Measurements from ENCODE around the gene PTPRR.

PTPRR gene, protein sequence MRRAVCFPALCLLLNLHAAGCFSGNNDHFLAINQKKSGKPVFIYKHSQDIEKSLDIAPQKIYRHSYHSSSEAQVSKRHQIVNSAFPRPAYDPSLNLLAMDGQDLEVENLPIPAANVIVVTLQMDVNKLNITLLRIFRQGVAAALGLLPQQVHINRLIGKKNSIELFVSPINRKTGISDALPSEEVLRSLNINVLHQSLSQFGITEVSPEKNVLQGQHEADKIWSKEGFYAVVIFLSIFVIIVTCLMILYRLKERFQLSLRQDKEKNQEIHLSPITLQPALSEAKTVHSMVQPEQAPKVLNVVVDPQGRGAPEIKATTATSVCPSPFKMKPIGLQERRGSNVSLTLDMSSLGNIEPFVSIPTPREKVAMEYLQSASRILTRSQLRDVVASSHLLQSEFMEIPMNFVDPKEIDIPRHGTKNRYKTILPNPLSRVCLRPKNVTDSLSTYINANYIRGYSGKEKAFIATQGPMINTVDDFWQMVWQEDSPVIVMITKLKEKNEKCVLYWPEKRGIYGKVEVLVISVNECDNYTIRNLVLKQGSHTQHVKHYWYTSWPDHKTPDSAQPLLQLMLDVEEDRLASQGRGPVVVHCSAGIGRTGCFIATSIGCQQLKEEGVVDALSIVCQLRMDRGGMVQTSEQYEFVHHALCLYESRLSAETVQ

GRCh38 chr12:70920251-70920851 is at the start of gene PTPRR:
Gene PTPRR (minus strand): TSS chr12:70920738. CDS start chr12:70920390, 348 bp downstream.
- no peak for DNase-seq (ENCODE audit: low read depth)

DNA sequence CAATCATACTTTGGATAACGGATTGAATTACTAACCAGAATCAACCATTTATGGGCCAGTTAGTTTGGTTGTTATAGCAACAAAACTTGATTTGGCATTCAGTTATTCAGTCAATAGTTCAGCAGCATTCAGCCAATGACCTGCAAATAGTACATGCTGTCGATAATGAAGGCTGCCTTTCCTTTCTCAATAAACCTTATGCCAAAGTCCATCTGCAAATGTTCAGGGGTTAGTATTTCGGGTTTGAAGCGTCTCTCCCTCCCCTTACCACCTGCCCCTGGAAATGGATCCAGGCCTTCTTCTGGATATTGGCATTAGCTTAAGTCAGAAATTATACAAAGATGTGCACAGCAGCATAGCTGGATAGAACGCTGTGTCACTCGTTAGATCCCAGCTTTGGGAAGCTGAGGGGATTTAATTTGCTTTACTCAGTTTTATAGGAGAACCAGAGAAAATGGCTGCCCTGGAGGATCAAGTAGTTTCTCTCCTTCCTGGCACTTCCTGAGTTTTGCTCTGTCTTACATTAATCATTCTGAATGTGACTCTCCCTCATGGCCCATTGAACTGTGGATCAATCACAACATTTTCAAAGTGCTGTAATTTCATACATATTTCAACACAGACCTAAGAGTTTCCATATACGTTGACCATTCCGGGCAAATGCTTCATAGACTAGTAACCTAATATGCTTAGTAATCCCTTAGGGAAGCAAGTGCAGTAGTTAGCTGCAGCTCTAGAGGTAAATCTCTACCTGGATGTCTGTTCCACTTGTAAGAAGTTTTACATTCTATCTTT is 46.7 kb upstream of the PTPRR start:
- no peak for DNase-seq (ENCODE audit: low read depth)

DNA sequence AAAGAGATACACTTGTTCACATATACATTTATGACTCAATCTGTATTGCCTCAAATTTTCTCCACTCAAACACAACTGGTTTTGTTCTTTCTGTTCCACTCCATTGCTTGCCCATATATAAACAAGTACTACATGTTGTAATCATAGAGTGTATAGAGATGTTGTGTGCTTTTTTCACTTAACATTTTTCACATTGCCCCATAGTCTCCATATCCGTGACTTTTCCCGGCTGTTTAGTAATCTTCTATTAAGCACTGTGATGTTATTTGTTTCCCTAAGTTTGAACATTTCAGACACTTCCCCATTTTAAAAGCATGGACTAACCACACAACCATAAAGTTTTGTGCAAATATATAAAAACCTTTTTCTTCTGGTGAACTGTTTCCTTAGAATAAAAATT is 45.5 kb upstream of the PTPRR start:
- no peak for DNase-seq (ENCODE audit: low read depth)

- DNase-seq (ENCODE audit: low read depth), result no peak
These were observed 44.5 kb upstream of the PTPRR start for GRCh38 chr12:70964867-70965510.

DNA sequence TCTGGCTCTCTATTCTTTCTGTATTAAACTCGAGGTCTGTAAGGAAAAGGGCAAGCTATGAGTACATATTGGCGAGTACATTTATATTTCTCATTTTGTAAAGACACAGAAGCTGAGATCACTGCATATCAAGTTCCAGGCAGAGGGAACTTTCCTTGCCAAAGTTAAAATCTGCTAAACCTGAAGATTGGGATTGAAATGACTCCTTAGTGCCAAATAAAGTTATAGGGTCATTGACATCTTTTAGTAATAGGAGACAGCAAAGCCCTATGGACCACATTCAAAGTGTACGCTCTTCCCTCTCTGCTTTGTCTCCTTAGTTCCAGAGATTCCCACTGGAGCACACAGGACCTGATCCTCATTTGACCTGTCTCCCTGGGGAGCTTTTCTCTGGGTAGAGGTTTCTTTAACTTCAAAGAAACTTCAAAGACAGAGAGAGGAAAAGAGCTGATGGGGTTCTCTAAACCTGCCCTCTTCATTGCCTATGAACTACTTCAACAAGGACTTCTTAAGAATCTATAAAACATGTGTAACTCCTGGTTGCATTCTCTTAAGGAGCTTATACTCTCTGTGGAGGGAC is 42.6 kb upstream of the PTPRR start:
- no peak for DNase-seq (ENCODE audit: low read depth)

- DNase-seq (ENCODE audit: low read depth), result no peak
These were observed 41.8 kb upstream of the PTPRR start for GRCh38 chr12:70962226-70962794.

- DNase-seq (ENCODE audit: low read depth), result no peak
These were observed 39.9 kb upstream of the PTPRR start for GRCh38 chr12:70960484-70960883.

GRCh38 chr12:70955415-70955814 is 34.9 kb upstream of the PTPRR start:
- DNase-seq (ENCODE audit: low read depth), result no peak

DNA sequence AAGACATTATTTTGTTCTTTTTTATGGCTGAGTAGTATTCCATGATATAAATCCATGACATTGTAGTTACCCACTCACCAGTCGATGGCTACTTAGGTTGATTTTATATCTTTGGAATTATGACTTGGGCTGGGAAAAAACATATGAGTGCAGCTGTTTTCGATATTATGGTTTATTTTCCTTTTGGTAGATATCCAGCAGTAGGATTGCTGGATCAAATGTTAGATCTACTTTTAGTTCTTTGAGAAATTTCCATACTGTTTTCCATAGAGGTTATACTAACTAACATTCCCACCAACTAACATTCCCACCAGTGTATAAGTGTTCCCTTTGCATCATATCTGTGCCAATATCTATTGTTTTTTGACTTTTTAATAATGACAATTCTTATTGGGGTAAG is 29.9 kb upstream of the PTPRR start:
- DNase-seq (ENCODE audit: low read depth), result no peak

GRCh38 chr12:70948976-70949336 is 28.4 kb upstream of the PTPRR start:
- no peak for DNase-seq (ENCODE audit: low read depth)

DNA sequence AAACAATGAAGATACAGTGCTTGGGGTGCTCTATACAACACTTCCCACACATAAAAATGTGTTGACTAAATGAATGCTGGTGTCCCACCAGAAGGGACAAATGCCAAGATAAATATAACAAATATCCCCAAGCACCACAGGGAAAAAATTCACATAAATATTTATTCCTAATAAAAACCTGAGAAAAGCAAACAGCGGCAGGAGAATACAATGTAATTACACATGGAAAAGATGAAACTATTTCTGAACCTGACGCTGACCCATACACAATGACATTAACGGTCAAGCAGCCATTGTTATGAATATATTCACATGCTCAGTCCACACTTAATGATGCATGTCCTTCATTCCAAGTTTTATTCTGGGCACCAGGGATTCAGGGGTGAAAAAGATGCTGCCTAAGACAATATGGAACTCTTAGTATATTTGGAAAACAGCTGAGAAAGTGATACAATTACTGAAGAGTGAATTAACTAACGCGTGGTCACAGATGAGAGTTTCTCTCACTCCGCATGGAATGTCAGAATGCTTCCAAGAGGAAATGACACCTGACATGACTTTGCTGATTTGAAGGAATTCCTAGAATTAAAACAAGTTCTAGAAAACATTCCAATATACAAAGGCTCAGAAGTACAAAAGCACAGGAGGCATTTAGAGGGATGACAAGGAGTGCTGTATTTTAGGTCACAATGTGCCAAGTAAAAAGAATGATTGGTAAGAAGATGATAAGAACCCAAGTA is 27.9 kb upstream of the PTPRR start:
- no peak for DNase-seq (ENCODE audit: low read depth)

DNA sequence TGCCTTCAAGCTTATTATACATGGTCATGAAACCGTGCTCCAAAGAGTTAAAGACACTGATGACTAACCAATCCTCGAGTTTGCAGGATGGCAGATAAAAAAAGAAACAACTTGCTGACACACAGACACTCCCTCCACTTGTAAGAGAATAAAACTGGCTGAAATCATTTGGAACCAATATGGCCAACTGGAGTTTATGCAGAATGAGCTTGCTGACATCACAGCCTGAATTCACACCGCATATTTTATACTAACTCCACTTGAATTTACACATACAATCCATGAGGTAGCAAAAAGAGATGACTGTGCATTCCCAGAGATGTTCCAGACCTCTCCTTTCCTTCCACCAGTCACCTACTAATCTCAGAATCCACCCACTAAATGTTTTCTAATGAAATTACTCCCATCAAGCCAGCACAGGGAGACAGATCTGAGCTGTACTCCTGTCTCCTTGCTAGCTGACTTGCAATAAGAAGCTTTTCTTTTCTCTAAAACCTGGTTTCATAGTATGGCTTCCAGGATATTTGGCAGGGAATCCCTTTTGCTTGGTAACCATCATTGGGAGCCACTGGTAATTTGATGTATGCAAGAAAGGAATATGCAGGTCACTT is 15.8 kb upstream of the PTPRR start:
- DNase-seq (ENCODE audit: low read depth), result no peak

DNA sequence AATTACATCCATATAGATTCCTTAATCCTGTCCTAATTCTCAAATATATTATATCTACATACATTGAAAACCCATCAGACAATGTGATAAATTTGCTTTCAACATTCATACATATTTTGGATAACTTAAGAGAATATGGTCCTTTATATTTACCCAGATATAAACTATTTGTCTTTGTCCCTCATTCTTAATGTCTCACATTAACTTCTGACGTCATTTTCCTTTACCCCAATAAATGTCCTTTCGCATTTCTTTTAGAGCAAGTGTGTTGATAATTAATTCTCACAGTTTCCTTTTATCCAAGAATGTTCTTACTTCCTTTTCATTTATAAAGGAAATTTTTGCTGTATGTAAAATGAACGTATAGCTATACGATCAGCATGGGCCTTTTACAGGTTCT is 12.6 kb upstream of the PTPRR start:
- DNase-seq (ENCODE audit: low read depth), result no peak

DNA sequence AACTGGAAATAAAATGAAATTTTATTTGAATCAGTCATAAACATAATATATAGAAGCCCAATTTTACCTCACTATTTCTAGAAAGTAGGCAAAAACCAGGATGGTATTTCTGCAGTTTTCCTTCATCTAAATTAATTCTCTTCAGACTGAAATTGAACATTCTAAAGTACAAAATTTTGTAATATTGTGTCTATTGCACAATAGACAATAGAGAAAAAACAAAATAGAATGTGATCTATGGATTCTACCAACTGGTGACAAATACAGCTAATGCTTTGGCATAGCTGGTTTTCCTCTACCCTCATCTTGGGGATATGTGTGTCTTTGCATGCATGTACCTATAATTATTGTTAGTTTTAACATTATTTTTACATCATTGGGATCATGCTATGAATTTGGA is 8.5 kb upstream of the PTPRR start:
- DNase-seq (ENCODE audit: low read depth), result no peak

DNA sequence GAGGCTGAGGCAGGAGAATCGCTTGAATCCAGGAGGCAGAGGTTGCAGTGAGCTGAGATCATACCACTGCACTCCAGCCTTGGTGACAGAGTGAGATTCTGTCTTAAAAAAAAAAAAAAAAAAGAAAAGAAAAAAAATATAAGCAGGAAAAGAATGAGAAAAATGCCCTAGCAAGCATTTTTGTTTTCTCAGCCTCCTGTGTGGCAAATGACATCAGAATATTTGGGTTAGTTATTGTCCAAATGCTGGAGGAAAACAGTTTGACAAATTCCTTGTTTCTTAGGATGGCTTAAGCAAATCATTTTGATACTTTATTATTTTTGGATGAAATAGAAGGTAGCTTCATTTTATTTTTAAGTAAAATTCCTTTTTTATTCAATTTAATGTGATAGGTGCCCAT is 7.5 kb upstream of the PTPRR start:
- no peak for DNase-seq (ENCODE audit: low read depth)

DNA sequence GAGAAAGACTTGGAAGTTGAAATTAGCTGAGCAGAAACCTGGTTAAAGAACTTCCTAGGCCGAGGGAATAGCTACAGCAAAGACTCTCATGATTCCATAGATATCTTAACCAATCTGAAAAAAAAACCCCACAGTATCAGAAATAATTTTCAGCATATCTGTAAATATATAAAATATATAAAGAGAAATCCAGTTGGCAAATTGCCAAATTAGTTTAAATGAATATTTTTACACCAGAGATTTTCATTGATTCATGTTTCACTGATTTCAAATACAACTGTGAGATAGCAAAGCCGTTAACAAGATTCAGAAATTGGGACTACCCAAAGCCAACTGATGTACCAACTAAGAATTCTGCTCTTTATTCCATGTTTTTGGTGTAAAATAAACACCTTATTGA is 6.8 kb upstream of the PTPRR start:
- no peak for DNase-seq (ENCODE audit: low read depth)

GRCh38 chr12:70925539-70925938 is 5.0 kb upstream of the PTPRR start:
- no peak for DNase-seq (ENCODE audit: low read depth)

DNA sequence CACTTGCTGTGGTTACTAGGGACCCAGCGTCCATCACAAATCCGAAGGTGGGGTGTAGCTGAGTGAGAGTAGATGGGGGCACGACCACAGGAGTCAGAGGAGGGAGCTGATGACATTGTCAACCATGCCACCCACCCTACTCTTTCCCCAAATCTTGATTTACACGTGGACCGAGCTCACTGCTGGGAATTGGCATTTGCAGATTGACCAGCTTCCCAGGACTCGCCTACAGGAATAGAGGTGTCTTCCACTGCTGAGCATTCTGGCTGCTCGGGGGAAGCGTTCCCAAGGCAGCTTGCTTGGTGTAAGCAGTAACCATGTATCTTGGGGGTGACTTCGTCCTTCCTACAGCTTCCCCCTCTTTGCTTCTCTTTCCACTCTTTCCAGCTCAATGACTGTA is 353 bp upstream of the PTPRR start:
- no peak for DNase-seq (ENCODE audit: low read depth)

DNA sequence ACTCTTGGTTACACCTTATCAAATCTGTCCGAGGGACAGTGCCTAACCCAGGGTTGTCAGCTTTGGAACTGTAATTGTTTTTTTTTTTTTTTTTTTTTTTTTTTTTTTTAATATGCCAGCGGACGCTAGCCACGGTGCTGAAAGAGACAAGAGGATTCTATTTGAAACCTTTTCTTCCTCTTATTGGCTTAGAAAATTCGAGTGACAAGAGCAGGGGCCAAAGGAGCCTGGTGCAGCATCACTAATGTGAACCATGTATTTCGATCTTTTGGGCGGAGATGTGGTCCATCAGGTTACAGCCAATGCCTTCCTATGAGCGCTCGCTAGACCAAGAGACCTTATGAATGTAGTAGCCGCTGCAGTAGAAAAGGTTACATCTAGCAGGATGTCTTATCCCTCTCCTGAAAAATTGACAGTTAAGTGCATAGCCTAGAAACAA is 922 bp downstream of the PTPRR start:
- no peak for DNase-seq (ENCODE audit: low read depth)

- no peak for DNase-seq (ENCODE audit: low read depth)
These were observed 1.4 kb downstream of the PTPRR start for GRCh38 chr12:70919176-70919575.
